Measurements from ENCODE around the gene CYP2S1.

The CYP2S1 gene

GRCh38 chr19:41221514-41222205 lies 28.6 kb downstream of the CYP2S1 start:
- no peak overlapping the region for H3K9ac ChIP-seq
- no peak overlapping the region for H3K4me3 ChIP-seq (ENCODE audit: low read depth, low read length)
- peaks cover 8% of the 10 kb centered on the region for H3K4me1 ChIP-seq

GRCh38 chr19:41222240-41222639 lies 29.2 kb downstream of the CYP2S1 start:
- no peak overlapping the region for H3K27ac ChIP-seq
- H2AFZ ChIP-seq, result no peak overlapping the region
- peaks cover 10% of the 10 kb centered on the region for H3K4me1 ChIP-seq
- no peak overlapping the region for H3K4me2 ChIP-seq (ENCODE audit: low read length)
- TF ChIP-seq CTCF (IDR thresholded peaks at IDR 0.05), result no peak
- H3K9me3 ChIP-seq (ENCODE audit: control insufficient read depth, low read length), result no peaks in the 10 kb centered on the region
- H3K4me3 ChIP-seq (ENCODE audit: low read depth, low read length), result no peak overlapping the region
- H3K27me3 ChIP-seq (ENCODE audit: control insufficient read depth, insufficient read depth, low read length), result no peaks in the 10 kb centered on the region
- no peak overlapping the region for H3K9ac ChIP-seq
- H3K36me3 ChIP-seq (ENCODE audit: control insufficient read depth, insufficient read depth, low read length), result no peaks in the 10 kb centered on the region
- H3K79me2 ChIP-seq, result no peaks in the 10 kb centered on the region

More at GRCh38 chr19:41221514-41222205, 28.6 kb downstream of the CYP2S1 start:
- H3K27ac ChIP-seq, result no peak overlapping the region
- no peaks in the 10 kb centered on the region for H3K27me3 ChIP-seq (ENCODE audit: control insufficient read depth, insufficient read depth, low read length)
- no peak for TF ChIP-seq CTCF (IDR thresholded peaks at IDR 0.05)
- no peaks in the 10 kb centered on the region for H3K79me2 ChIP-seq
- no peak overlapping the region for H3K4me2 ChIP-seq (ENCODE audit: low read length)
- H3K36me3 ChIP-seq (ENCODE audit: control insufficient read depth, insufficient read depth, low read length), result no peaks in the 10 kb centered on the region
- no peak overlapping the region for H2AFZ ChIP-seq
- H3K9me3 ChIP-seq (ENCODE audit: control insufficient read depth, low read length), result no peaks in the 10 kb centered on the region

- Histone ChIP-seq H2AFZ (no peak overlapping the region), H3K9me3 (ENCODE audit: control insufficient read depth, low read length) (no peaks in the 10 kb centered on the region), H3K9ac (no peak overlapping the region), H3K4me1 (peaks cover 5% of the 10 kb centered on the region), H3K4me2 (ENCODE audit: low read length) (no peak overlapping the region), H3K4me3 (ENCODE audit: low read depth, low read length) (no peak overlapping the region), H3K79me2 (no peaks in the 10 kb centered on the region), H3K36me3 (ENCODE audit: control insufficient read depth, insufficient read depth, low read length) (no peaks in the 10 kb centered on the region), H3K27me3 (ENCODE audit: control insufficient read depth, insufficient read depth, low read length) (no peaks in the 10 kb centered on the region), H3K27ac (no peak overlapping the region)
- TF ChIP-seq CTCF (IDR thresholded peaks at IDR 0.05), result no peak
Observed at GRCh38 chr19:41223431-41224234, 30.6 kb downstream of the CYP2S1 start.

DNA sequence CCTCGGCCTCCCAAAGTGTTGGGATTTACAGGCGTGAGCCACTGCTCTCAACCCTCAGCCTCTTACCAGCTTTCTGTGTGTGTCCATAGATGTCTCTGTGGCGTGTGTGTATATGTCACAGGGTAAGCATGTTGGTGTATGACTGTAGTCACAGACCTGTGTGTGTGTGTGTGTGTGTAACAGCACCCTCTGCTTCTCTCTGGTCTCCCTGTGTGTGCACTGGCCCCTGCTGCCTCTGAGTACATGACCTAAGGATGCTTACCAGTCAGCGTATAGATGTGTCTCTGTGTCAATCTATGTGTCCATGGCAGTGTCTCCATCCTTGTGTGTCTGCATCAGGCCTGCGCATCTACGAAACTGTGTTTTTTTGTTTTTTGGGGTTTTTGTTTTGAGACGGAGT lies 31.6 kb downstream of the CYP2S1 start:
- Histone ChIP-seq H3K9me3 (ENCODE audit: control insufficient read depth, low read length) (no peaks in the 10 kb centered on the region), H3K4me1 (peaks cover 4% of the 10 kb centered on the region), H3K27me3 (ENCODE audit: control insufficient read depth, insufficient read depth, low read length) (no peaks in the 10 kb centered on the region), H3K4me3 (ENCODE audit: low read depth, low read length) (no peak overlapping the region), H3K27ac (no peak overlapping the region), H2AFZ (no peak overlapping the region), H3K4me2 (ENCODE audit: low read length) (no peak overlapping the region), H3K36me3 (ENCODE audit: control insufficient read depth, insufficient read depth, low read length) (no peaks in the 10 kb centered on the region), H3K9ac (no peak overlapping the region), H3K79me2 (no peaks in the 10 kb centered on the region)
- no peak for TF ChIP-seq CTCF (IDR thresholded peaks at IDR 0.05)
